GM13977 (cell line): ENCODE results near the gene LTBP1.

ENCODE experiments used
- DNase-seq: peaks from one replicate; pipeline ENCODE4 v3.0.0; 2012; ENCODE audit warnings: low spot score
- in situ Hi-C: fragments of 300-500 bp; cut with MboI; formaldehyde crosslinking; loops from one replicate; pipeline ENCODE4 v1.12.0; 2022; ENCODE audit warnings: low sequenced_read_pairs, low pct_unique_long_range_greater_than_20kb, mixed read lengths, inconsistent platforms; ENCODE audit not compliant: unreplicated experiment
- TF ChIP-seq, protein P1 (sequence below): IDR thresholded peaks from 2 replicates; pipeline ENCODE4 v1.5.1; 2012; ENCODE audit warnings: mild to moderate bottlenecking, control low read depth; ENCODE audit not compliant: insufficient read depth; ENCODE audit errors: extremely low read depth, missing control alignments

The LTBP1 gene

DNA sequence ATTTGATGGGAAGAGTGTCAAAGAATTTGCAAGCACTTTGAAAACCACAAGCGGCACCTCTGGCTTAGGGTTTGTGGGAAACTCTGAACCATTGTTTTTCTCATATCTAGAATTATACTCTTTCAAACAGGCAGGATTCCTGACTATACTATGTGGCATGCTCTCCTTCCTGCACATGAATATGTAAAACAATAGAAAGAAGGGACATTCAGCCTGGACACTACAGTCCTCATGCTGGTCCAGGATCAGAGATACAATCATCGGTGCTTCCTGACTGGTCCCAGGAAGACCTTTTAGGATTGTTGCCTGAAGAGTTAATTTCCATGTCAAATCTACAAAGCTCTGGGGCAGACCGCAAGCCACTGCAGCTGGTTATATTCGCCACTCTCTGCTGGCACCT is 474.0 kb downstream of the LTBP1 start:
- DNase-seq, result no peak
- TF ChIP-seq, protein P1, sequence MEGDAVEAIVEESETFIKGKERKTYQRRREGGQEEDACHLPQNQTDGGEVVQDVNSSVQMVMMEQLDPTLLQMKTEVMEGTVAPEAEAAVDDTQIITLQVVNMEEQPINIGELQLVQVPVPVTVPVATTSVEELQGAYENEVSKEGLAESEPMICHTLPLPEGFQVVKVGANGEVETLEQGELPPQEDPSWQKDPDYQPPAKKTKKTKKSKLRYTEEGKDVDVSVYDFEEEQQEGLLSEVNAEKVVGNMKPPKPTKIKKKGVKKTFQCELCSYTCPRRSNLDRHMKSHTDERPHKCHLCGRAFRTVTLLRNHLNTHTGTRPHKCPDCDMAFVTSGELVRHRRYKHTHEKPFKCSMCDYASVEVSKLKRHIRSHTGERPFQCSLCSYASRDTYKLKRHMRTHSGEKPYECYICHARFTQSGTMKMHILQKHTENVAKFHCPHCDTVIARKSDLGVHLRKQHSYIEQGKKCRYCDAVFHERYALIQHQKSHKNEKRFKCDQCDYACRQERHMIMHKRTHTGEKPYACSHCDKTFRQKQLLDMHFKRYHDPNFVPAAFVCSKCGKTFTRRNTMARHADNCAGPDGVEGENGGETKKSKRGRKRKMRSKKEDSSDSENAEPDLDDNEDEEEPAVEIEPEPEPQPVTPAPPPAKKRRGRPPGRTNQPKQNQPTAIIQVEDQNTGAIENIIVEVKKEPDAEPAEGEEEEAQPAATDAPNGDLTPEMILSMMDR, result no peak
- in situ Hi-C loops, result no loop called here

DNA sequence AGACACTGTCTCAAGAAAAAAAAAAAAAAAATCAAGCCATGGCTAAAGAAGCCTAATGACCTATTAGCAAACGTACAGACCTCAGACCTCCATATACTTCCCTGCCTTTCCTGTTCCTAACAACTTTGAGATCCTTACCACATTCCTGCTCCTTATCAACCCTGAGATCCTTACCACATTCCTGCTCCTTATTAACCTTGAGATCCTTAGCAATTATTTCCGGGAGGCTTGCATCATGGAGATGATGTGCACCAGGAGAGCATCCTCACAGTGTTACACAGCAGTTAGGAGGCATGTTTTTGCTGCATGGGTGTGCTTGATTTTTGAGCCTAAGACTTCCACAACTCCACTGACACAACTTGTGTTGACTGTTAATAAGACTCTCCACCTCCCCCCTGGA is 475.1 kb downstream of the LTBP1 start:
- TF ChIP-seq, protein P1, result no peak
- no peak for DNase-seq
- in situ Hi-C loops, result no loop called here

DNA sequence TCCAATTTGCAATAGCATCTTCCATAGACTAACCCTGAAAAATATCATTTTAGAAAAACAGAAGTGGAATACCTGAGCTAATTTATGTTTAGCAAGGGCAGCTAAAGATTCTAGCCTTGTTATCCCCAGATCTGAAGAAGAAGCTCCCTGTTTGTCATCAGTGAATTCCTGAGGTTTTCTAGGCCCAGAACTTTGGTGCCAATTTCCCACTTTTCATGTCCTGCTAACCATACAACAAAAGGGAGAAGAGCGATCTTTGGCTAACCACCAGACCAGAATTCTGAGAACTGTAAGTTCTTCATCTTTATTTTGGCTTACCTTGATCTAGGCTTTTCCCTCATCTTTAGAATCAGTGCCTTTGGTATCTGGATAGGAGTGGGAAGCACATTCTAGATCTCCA is 478.4 kb downstream of the LTBP1 start:
- in situ Hi-C loops, result no loop called here
- TF ChIP-seq, protein P1, result no peak
- DNase-seq, result no peak

DNA sequence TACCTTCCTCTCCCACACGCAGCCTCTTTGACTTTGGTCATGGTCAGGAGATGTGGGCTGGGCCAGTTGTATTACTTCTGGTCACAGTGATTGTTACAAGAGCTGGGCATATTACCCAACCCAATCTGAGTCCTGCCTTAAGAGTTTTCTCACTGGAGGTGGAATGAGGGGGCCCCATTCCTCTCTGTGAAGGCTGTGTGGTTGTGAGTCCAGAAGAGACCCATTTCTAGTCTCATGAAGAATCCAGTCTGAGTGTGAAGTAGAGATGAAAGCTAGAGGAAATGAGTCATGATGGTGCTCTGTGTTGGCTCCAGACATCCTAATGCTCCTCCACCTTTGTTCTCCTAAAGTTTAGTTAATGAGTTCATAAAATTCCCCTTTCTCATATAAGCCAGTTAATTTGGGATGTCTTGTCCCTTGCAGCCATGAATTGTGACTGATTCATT is 478.9 kb downstream of the LTBP1 start:
- DNase-seq, result no peak
- in situ Hi-C loops, result no loop called here
- TF ChIP-seq, protein P1, result no peak

DNA sequence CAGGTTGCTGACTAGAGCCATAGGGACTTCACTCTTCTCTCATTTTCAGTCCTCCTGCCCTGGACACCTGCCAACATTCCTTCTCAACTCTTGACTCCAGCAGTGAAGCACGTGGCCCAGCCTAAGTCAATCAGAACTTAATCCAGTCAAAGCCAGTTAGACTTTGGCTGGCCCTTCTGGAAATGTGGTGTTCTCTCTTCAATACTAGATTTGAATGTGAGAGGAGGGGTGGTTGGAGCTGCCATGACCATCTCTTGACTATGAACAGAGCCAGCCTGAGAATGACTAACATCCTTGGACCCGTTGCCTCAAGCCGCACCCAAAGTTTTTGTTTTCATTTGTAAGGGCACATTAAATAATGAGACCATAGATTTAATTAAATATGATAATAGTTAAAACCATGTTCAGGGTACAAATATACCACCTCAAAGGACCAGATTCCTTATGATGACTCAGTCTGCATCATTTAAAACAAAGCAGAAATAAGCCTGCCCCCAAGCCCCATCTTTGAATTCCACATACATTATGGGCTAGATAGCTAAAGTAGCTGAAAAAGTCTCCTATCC is 480.0 kb downstream of the LTBP1 start:
- no peak for DNase-seq
- TF ChIP-seq, protein P1, result no peak
- in situ Hi-C loops, result no loop called here

DNA sequence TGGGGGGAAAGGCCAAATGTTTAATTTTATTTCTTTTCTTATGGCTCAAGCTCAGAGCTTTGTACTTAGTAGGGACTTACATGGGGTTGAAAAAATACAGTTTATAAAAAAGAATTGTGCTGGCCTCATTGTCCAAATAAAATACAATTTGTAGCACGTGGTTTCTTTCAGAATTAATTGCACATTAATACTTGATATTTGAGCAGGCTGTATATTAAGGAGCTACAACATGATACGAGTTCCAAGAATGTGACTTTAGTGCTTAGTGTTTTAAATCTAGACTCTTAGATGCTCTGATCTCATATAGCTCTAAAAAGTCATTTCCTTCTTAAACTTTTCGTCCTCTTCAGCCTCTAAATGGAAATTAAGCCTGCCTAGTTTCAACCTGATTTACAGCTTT is 483.3 kb downstream of the LTBP1 start:
- in situ Hi-C loops, result no loop called here
- TF ChIP-seq, protein P1, result no peak
- no peak for DNase-seq

DNA sequence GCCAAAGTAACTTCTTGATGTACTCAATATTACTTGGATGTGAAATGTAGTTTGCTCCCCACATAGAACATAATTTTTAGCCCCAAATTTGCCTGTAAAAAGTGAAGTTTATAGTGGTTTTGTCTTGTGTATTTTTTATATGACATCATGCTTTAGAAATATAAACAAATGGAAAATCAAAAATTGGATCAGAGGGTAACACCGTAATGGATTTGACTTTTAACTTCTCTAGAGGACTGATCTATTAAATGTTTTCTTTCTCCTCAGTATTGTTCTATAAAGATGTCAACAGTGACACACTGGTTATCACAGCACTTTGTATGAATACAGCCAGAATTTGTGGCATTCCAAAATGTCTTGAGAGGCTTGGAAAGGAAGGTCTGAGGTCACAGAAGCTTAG is 484.1 kb downstream of the LTBP1 start:
- DNase-seq, result no peak
- TF ChIP-seq, protein P1, result no peak
- in situ Hi-C loops, result no loop called here
